ENCODE measurements around the gene SFXN4. TPM values are rescaled to one million over a fixed set of nuclear protein-coding genes. Genes with fewer than 3 reads are reported as not detected.

Gene SFXN4
- total and polyA plus RNA-seq, 2 experiments from 2014 or later, result 18.6 to 22.3 TPM

DNA sequence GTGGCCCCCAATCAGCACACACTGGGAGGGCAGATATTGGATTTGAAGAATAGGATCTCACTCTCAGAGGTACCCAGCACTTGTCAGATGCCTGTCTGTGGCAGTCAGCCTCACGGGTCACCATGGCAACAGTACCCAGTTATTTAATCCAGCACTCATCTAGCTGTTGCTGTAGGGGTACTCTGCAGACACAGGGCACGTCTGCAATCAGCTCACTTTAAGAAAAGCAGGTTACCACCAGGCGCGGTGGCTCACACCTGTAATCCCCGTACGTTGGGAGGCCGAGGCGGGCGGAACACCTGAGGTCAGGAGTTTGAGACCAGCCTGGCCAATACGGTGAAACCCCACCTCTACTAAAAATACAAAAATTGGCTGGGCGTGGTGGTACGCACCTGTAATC, 11.9 kb downstream of the SFXN4 start:
- Histone ChIP-seq H3K4me3 (no peak overlapping the region), H3K27me3 (ENCODE audit: insufficient read depth) (no peaks in the 10 kb centered on the region), H3K4me2 (no peak overlapping the region), H3K79me2 (replicated peaks; ENCODE audit: insufficient read depth) (no peaks in the 10 kb centered on the region), H3K9me2 (ENCODE audit: insufficient read depth) (no peaks in the 10 kb centered on the region), H3F3A (replicated peaks; ENCODE audit: low read depth) (no peaks in the 10 kb centered on the region), H2AFZ (no peak overlapping the region), H3K4me1 (ENCODE audit: insufficient read depth) (no peaks in the 10 kb centered on the region), H3K27ac (ENCODE audit: low read depth) (no peak overlapping the region), H4K20me1 (replicated peaks; ENCODE audit: insufficient read depth) (no peaks in the 10 kb centered on the region), H3K36me3 (ENCODE audit: insufficient read depth) (no peaks in the 10 kb centered on the region)
- H3K36me3 Mint-ChIP-seq (ENCODE audit: low read depth), result peaks cover 60% of the 10 kb centered on the region
- no peak for ATAC-seq
- TF ChIP-seq JUNB (IDR thresholded peaks at IDR 0.05; ENCODE audit: unreplicated experiment) (no peak), ZNF114 (CRISPR knock-in tag; IDR thresholded peaks at IDR 0.05) (no peak), EZH2phosphoT487 (IDR thresholded peaks at IDR 0.05; ENCODE audit: unreplicated experiment) (no peak), STAT1 (IDR thresholded peaks at IDR 0.05; ENCODE audit: unreplicated experiment) (no peak), NANOG (IDR thresholded peaks at IDR 0.05; ENCODE audit: borderline replicate concordance) (no peak), CREB1 (CRISPR knock-in tag; IDR thresholded peaks at IDR 0.05; ENCODE audit: low read depth) (no peak), EZH2 (IDR thresholded peaks at IDR 0.05; ENCODE audit: low read depth, unreplicated experiment) (no peak), ZNF331 (CRISPR knock-in tag; IDR thresholded peaks at IDR 0.05; ENCODE audit: low read depth) (no peak), POLR2AphosphoS5 (IDR thresholded peaks at IDR 0.05; ENCODE audit: low read depth) (no peak)
- TF ChIP-seq, protein P1, sequence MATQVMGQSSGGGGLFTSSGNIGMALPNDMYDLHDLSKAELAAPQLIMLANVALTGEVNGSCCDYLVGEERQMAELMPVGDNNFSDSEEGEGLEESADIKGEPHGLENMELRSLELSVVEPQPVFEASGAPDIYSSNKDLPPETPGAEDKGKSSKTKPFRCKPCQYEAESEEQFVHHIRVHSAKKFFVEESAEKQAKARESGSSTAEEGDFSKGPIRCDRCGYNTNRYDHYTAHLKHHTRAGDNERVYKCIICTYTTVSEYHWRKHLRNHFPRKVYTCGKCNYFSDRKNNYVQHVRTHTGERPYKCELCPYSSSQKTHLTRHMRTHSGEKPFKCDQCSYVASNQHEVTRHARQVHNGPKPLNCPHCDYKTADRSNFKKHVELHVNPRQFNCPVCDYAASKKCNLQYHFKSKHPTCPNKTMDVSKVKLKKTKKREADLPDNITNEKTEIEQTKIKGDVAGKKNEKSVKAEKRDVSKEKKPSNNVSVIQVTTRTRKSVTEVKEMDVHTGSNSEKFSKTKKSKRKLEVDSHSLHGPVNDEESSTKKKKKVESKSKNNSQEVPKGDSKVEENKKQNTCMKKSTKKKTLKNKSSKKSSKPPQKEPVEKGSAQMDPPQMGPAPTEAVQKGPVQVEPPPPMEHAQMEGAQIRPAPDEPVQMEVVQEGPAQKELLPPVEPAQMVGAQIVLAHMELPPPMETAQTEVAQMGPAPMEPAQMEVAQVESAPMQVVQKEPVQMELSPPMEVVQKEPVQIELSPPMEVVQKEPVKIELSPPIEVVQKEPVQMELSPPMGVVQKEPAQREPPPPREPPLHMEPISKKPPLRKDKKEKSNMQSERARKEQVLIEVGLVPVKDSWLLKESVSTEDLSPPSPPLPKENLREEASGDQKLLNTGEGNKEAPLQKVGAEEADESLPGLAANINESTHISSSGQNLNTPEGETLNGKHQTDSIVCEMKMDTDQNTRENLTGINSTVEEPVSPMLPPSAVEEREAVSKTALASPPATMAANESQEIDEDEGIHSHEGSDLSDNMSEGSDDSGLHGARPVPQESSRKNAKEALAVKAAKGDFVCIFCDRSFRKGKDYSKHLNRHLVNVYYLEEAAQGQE (IDR thresholded peaks at IDR 0.05; ENCODE audit: unreplicated experiment), result no peak
- TF ChIP-seq, protein P2, sequence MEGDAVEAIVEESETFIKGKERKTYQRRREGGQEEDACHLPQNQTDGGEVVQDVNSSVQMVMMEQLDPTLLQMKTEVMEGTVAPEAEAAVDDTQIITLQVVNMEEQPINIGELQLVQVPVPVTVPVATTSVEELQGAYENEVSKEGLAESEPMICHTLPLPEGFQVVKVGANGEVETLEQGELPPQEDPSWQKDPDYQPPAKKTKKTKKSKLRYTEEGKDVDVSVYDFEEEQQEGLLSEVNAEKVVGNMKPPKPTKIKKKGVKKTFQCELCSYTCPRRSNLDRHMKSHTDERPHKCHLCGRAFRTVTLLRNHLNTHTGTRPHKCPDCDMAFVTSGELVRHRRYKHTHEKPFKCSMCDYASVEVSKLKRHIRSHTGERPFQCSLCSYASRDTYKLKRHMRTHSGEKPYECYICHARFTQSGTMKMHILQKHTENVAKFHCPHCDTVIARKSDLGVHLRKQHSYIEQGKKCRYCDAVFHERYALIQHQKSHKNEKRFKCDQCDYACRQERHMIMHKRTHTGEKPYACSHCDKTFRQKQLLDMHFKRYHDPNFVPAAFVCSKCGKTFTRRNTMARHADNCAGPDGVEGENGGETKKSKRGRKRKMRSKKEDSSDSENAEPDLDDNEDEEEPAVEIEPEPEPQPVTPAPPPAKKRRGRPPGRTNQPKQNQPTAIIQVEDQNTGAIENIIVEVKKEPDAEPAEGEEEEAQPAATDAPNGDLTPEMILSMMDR (conservative IDR thresholded peaks at IDR 0.05; ENCODE audit: low read depth in 2 of 2), result no peak
- TF ChIP-seq, protein P3, sequence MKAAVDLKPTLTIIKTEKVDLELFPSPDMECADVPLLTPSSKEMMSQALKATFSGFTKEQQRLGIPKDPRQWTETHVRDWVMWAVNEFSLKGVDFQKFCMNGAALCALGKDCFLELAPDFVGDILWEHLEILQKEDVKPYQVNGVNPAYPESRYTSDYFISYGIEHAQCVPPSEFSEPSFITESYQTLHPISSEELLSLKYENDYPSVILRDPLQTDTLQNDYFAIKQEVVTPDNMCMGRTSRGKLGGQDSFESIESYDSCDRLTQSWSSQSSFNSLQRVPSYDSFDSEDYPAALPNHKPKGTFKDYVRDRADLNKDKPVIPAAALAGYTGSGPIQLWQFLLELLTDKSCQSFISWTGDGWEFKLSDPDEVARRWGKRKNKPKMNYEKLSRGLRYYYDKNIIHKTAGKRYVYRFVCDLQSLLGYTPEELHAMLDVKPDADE (IDR thresholded peaks at IDR 0.05), result no peak
- TF ChIP-seq, protein P4, sequence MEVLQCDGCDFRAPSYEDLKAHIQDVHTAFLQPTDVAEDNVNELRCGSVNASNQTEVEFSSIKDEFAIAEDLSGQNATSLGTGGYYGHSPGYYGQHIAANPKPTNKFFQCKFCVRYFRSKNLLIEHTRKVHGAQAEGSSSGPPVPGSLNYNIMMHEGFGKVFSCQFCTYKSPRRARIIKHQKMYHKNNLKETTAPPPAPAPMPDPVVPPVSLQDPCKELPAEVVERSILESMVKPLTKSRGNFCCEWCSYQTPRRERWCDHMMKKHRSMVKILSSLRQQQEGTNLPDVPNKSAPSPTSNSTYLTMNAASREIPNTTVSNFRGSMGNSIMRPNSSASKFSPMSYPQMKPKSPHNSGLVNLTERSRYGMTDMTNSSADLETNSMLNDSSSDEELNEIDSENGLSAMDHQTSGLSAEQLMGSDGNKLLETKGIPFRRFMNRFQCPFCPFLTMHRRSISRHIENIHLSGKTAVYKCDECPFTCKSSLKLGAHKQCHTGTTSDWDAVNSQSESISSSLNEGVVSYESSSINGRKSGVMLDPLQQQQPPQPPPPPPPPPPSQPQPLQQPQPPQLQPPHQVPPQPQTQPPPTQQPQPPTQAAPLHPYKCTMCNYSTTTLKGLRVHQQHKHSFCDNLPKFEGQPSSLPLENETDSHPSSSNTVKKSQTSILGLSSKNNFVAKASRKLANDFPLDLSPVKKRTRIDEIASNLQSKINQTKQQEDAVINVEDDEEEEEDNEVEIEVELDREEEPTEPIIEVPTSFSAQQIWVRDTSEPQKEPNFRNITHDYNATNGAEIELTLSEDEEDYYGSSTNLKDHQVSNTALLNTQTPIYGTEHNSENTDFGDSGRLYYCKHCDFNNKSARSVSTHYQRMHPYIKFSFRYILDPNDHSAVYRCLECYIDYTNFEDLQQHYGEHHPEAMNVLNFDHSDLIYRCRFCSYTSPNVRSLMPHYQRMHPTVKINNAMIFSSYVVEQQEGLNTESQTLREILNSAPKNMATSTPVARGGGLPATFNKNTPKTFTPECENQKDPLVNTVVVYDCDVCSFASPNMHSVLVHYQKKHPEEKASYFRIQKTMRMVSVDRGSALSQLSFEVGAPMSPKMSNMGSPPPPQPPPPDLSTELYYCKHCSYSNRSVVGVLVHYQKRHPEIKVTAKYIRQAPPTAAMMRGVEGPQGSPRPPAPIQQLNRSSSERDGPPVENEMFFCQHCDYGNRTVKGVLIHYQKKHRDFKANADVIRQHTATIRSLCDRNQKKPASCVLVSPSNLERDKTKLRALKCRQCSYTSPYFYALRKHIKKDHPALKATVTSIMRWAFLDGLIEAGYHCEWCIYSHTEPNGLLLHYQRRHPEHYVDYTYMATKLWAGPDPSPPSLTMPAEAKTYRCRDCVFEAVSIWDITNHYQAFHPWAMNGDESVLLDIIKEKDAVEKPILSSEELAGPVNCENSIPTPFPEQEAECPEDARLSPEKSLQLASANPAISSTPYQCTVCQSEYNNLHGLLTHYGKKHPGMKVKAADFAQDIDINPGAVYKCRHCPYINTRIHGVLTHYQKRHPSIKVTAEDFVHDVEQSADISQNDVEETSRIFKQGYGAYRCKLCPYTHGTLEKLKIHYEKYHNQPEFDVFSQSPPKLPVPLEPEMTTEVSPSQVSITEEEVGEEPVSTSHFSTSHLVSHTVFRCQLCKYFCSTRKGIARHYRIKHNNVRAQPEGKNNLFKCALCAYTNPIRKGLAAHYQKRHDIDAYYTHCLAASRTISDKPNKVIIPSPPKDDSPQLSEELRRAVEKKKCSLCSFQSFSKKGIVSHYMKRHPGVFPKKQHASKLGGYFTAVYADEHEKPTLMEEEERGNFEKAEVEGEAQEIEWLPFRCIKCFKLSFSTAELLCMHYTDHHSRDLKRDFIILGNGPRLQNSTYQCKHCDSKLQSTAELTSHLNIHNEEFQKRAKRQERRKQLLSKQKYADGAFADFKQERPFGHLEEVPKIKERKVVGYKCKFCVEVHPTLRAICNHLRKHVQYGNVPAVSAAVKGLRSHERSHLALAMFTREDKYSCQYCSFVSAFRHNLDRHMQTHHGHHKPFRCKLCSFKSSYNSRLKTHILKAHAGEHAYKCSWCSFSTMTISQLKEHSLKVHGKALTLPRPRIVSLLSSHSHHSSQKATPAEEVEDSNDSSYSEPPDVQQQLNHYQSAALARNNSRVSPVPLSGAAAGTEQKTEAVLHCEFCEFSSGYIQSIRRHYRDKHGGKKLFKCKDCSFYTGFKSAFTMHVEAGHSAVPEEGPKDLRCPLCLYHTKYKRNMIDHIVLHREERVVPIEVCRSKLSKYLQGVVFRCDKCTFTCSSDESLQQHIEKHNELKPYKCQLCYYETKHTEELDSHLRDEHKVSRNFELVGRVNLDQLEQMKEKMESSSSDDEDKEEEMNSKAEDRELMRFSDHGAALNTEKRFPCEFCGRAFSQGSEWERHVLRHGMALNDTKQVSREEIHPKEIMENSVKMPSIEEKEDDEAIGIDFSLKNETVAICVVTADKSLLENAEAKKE (CRISPR knock-in tag; IDR thresholded peaks at IDR 0.05), result no peak
- no peaks in the 10 kb centered on the region for H3K4me1 Mint-ChIP-seq
- H3K4me3 Mint-ChIP-seq, result no peak overlapping the region
- H3K27me3 Mint-ChIP-seq (ENCODE audit: insufficient read depth, low read depth, poor library complexity), result no peaks in the 10 kb centered on the region
- H3K27ac Mint-ChIP-seq, result no peak overlapping the region
- no peak for DNase-seq (ENCODE audit: low spot score)
- no peaks in the 10 kb centered on the region for H3K9me3 Mint-ChIP-seq
